ENCODE measurements around the gene ABHD5. TPM values are rescaled to one million over a fixed set of nuclear protein-coding genes. Genes with fewer than 3 reads are reported as not detected.
A peak's percentile ranks its signal among the peaks of the same experiment; 100 is the strongest.

Gene ABHD5
- total and polyA plus RNA-seq, 8 donors, result 8.4 to 14.1 (median 11.3) TPM

DNA sequence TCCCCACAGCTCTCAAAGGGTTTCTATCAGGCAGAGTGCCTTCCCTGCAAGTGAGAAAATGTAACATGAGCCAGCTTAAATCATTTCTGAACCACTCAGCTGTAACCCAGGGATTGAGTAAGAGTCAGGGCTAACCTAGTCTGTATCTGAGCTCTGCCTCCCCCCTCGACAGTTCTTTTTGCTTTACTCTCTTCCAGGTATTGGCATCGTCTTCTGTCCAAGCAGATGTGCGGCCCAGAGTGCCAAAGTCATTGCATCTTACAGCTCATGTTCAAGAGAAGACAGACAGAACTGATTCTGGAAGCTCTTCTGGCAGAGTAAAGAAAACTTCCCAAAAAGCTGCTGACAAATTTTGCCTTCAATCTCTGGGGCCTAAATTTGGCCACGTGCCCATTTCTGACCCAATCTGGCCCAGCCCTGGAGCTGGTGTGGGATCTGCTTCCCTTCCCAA is 74.8 kb downstream of the ABHD5 start:
- ATAC-seq (no peak), FAIRE-seq (no peak), DNase-seq (no peak)
- Histone ChIP-seq H3K9me3 (no peaks in the 10 kb centered on the region), H3K4me3 (no peak overlapping the region), H3K27me3 (no peaks in the 10 kb centered on the region), H3K27ac (no peak overlapping the region), H3K4me1 (peaks cover 0 to 8% (median 0%) of the 10 kb centered on the region in 3 donors), H3K36me3 (no peaks in the 10 kb centered on the region)
- intact Hi-C loops (cut with DNase I), result no loop called here
- no peak for TF ChIP-seq CTCF (IDR thresholded peaks at IDR 0.05)
- WGBS, 2 donors, result 67 to 70% methylated on average over 4 of the region's 4 CpGs

DNA sequence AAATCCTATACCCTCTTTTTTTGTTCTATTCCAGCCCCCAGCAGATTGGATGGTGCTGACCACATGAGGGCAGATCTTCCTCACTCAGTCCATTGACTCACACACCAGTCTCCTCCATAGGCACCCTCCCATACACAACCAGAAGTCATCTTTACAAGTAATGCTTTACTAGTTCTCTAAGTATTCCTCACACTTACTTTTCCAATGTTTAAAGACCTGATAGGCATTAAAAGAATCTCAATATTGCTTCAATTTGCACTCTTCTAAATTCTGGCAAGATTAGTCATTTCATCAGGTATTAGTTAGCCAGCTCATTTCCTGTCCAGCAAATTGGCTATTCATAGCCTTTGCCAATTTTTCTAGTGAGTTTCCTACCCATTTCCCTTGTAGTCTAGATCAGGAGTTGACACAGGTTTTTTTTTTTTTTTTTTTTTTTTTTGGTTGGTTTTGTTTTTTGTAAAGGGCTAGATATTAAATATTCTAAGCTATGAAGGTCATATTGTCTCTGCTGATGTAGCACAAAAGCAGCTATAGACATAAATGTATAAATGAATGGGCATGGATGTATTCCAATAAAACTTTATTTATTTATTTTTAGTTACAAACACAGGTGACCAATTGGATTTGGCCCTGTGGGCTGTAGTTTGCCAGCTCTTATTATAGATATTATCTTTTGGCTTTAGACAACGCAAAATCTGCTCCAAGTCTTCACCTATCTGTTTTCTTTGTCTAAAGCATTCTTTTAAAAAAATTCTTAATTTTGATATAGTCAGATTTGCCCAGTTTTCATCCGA is 76.1 kb downstream of the ABHD5 start:
- no peaks in the 10 kb centered on the region for H3K36me3 ChIP-seq
- no peaks in the 10 kb centered on the region for H3K9me3 ChIP-seq
- no peak for FAIRE-seq
- no peak for DNase-seq
- H3K27ac ChIP-seq, result no peak overlapping the region
- H3K4me1 ChIP-seq, result peaks cover 0 to 8% (median 0%) of the 10 kb centered on the region in 3 donors
- 41 to 74% methylated on average over 2 of the region's 2 CpGs for WGBS, 2 donors
- intact Hi-C loops (cut with DNase I), result no loop called here
- ATAC-seq, result no peak
- no peak overlapping the region for H3K4me3 ChIP-seq
- no peaks in the 10 kb centered on the region for H3K27me3 ChIP-seq
- no peak for TF ChIP-seq CTCF (IDR thresholded peaks at IDR 0.05)

GRCh38 chr3:43768381-43768973 is 77.7 kb downstream of the ABHD5 start:
- 51 to 59% methylated on average over 5 of the region's 5 CpGs for WGBS, 2 donors
- Histone ChIP-seq H3K27ac (no peak overlapping the region), H3K36me3 (no peaks in the 10 kb centered on the region), H3K4me1 (peaks cover 0 to 8% (median 0%) of the 10 kb centered on the region in 3 donors), H3K9me3 (no peaks in the 10 kb centered on the region), H3K27me3 (no peaks in the 10 kb centered on the region), H3K4me3 (no peak overlapping the region)
- FAIRE-seq, result no peak
- ATAC-seq, result no peak
- TF ChIP-seq CTCF (IDR thresholded peaks at IDR 0.05), result no peak
- DNase-seq, result no peak
- intact Hi-C loops (cut with DNase I), result no loop called here

GRCh38 chr3:43769097-43769884 is 78.6 kb downstream of the ABHD5 start:
- intact Hi-C loops (cut with DNase I), result no loop called here
- peaks cover 0 to 8% (median 0%) of the 10 kb centered on the region in 3 donors for H3K4me1 ChIP-seq
- peak overlapping the region in 3 of 4 donors; percentile 7 to 24 (median 17) for H3K4me3 ChIP-seq
- no peaks in the 10 kb centered on the region for H3K27me3 ChIP-seq
- TF ChIP-seq CTCF (IDR thresholded peaks at IDR 0.05), result peak; percentile 89 to 95 (median 91)
- peak; percentile 89 to 92 (median 91) for ATAC-seq
- 4 to 6% methylated on average over 22 of the region's 22 CpGs for WGBS, 2 donors
- H3K36me3 ChIP-seq, result no peaks in the 10 kb centered on the region
- no peaks in the 10 kb centered on the region for H3K9me3 ChIP-seq
- peak overlapping the region in 2 of 4 donors; percentile 72 to 79 for H3K27ac ChIP-seq
- peak; percentile 86 to 98 (median 96) for DNase-seq
- no peak for FAIRE-seq

Data from pancreas (tissue), 10 donors.